SKM-1 treated with dmso at 0.1 percent for 144 hours (cell line): Measurements from ENCODE around the gene CATSPER3.
A peak's percentile ranks its signal among the peaks of the same experiment; 100 is the strongest.

Experiments used
- DNase-seq: peaks from one replicate; lab custom pipeline; 2025; ENCODE audit not compliant: unreplicated experiment; lab: John Stamatoyannopoulos, UW

The CATSPER3 gene

GRCh38 chr5:135040333-135041144, 72.8 kb downstream of the CATSPER3 start:
- DNase-seq = no peak

GRCh38 chr5:135041145-135041587, 73.5 kb downstream of the CATSPER3 start:
- DNase-seq = no peak

- no peak for DNase-seq
Measured at GRCh38 chr5:135041726-135042125, 74.0 kb downstream of the CATSPER3 start.

- DNase-seq = no peak
Measured at GRCh38 chr5:135042595-135042994, 74.9 kb downstream of the CATSPER3 start.

GRCh38 chr5:135045488-135045887, 77.8 kb downstream of the CATSPER3 start:
- DNase-seq = no peak

- DNase-seq = no peak
Measured at GRCh38 chr5:135046661-135047346, 79.1 kb downstream of the CATSPER3 start.

GRCh38 chr5:135047347-135047695, 79.6 kb downstream of the CATSPER3 start:
- no peak for DNase-seq

- no peak for DNase-seq
Measured at GRCh38 chr5:135048286-135048685, 80.6 kb downstream of the CATSPER3 start.

GRCh38 chr5:135048930-135049329, 81.2 kb downstream of the CATSPER3 start:
- no peak for DNase-seq

- no peak for DNase-seq
Measured at GRCh38 chr5:135050244-135050767, 82.6 kb downstream of the CATSPER3 start.

- DNase-seq = no peak
Measured at GRCh38 chr5:135051399-135051798, 83.7 kb downstream of the CATSPER3 start.

- no peak for DNase-seq
Measured at GRCh38 chr5:135051872-135052271, 84.2 kb downstream of the CATSPER3 start.

GRCh38 chr5:135052511-135053145, 84.9 kb downstream of the CATSPER3 start:
- DNase-seq = no peak

GRCh38 chr5:135053278-135053677, 85.6 kb downstream of the CATSPER3 start:
- peak; percentile 7 for DNase-seq

GRCh38 chr5:135053989-135054388, 86.3 kb downstream of the CATSPER3 start:
- no peak for DNase-seq

- DNase-seq = no peak
Measured at GRCh38 chr5:135054546-135054945, 86.8 kb downstream of the CATSPER3 start.

- no peak for DNase-seq
Measured at GRCh38 chr5:135055396-135055795, 87.7 kb downstream of the CATSPER3 start.

GRCh38 chr5:135056316-135057030, 88.8 kb downstream of the CATSPER3 start:
- no peak for DNase-seq

- no peak for DNase-seq
Measured at GRCh38 chr5:135057233-135057632, 89.5 kb downstream of the CATSPER3 start.

- DNase-seq = no peak
Measured at GRCh38 chr5:135058331-135058732, 90.6 kb downstream of the CATSPER3 start.
